ENCODE measurements around the gene CARD9. TPM values are rescaled to one million over a fixed set of nuclear protein-coding genes. Genes with fewer than 3 reads are reported as not detected.

CARD9 gene
- total RNA-seq, 2 experiments from 2014 or later = 0.92 to 1.7 TPM

GRCh38 chr9:136326761-136327303 is 46.6 kb downstream of the CARD9 start:
- Histone ChIP-seq H3K4me3 (ENCODE audit: low read depth, low read length, poor library complexity, severe bottlenecking) (no peak overlapping the region), H3K4me1 (ENCODE audit: insufficient read depth, low read length, poor library complexity, severe bottlenecking) (no peaks in the 10 kb centered on the region), H3K9me3 (ENCODE audit: low read length) (no peaks in the 10 kb centered on the region), H4K20me1 (ENCODE audit: insufficient read depth, low read length) (no peaks in the 10 kb centered on the region), H3K4me2 (ENCODE audit: low read length) (no peak overlapping the region), H2AFZ (ENCODE audit: low read length) (no peak overlapping the region), H3K36me3 (ENCODE audit: insufficient read depth, low read length) (no peaks in the 10 kb centered on the region), H3K9me2 (ENCODE audit: insufficient read depth, low read length) (no peaks in the 10 kb centered on the region), H3K27ac (ENCODE audit: low read depth, low read length, poor library complexity, severe bottlenecking) (no peak overlapping the region), H3K79me2 (ENCODE audit: insufficient read depth, low read depth, low read length) (no peaks in the 10 kb centered on the region)
- ChIA-PET CTCF (ENCODE audit: unreplicated experiment) (no interaction called here), POLR2A (no interaction called here)
- DNase-seq (ENCODE audit: low spot score) = no peak
- TF ChIP-seq CTCF (conservative IDR thresholded peaks at IDR 0.05; ENCODE audit: low read length) = no peak
- TF ChIP-seq EZH2phosphoT487 (IDR thresholded peaks at IDR 0.05; ENCODE audit: borderline replicate concordance, low read depth, low read length) = no peak
- no TSS peak for BruUV-seq (replicated peaks)
- intact Hi-C loops (cut with micrococcal nuclease; ENCODE audit: unreplicated experiment) = no loop called here

DNA sequence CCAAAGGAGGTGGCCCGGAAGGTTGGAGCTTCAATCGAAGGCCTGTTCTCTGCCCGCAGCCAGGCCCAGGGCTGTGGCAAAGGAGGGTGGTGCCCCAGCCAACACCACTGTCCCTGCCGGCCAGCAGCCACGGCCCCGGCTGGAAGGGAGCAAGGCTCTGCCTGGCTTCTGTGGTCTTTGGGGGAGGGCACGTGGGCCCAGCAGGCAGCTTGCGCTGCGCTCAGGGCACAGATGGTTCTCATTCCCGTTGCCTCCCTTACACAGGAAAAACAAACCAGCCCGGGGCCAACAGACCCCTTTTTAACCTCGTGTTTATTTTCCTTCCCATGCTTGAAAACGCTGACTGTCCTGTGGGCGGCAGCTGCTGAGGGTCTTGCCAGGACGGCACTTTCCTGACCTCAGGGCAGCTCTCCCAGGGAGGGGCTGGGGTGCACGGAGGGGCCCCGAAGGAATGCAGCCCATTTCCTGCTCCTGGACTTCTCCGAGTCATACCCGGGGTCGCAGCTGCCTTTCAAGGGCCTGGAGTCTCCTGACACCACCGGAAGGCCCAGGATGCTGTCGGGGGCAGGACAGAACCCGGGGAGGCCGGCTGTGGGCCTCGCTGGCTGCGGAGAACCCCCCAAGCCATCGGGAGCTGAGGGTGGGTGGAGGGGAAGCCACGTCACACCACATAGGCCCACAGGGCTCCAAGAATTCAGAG is 47.3 kb downstream of the CARD9 start:
- no peak for TF ChIP-seq EZH2phosphoT487 (IDR thresholded peaks at IDR 0.05; ENCODE audit: borderline replicate concordance, low read depth, low read length)
- TF ChIP-seq CTCF (conservative IDR thresholded peaks at IDR 0.05; ENCODE audit: low read length) = no peak
- CTCF ChIA-PET (ENCODE audit: unreplicated experiment) = no interaction called here
- Histone ChIP-seq H3K27ac (ENCODE audit: low read depth, low read length, poor library complexity, severe bottlenecking) (no peak overlapping the region), H2AFZ (ENCODE audit: low read length) (no peak overlapping the region), H3K4me1 (ENCODE audit: insufficient read depth, low read length, poor library complexity, severe bottlenecking) (no peaks in the 10 kb centered on the region), H3K9me2 (ENCODE audit: insufficient read depth, low read length) (no peaks in the 10 kb centered on the region), H3K4me2 (ENCODE audit: low read length) (no peak overlapping the region), H4K20me1 (ENCODE audit: insufficient read depth, low read length) (no peaks in the 10 kb centered on the region), H3K36me3 (ENCODE audit: insufficient read depth, low read length) (no peaks in the 10 kb centered on the region), H3K4me3 (ENCODE audit: low read depth, low read length, poor library complexity, severe bottlenecking) (no peak overlapping the region), H3K9me3 (ENCODE audit: low read length) (no peaks in the 10 kb centered on the region), H3K79me2 (ENCODE audit: insufficient read depth, low read depth, low read length) (no peaks in the 10 kb centered on the region)
- POLR2A ChIA-PET = no interaction called here
- BruUV-seq (replicated peaks) = no TSS peak
- DNase-seq (ENCODE audit: low spot score) = no peak
- intact Hi-C loops (cut with micrococcal nuclease; ENCODE audit: unreplicated experiment) = no loop called here

DNA sequence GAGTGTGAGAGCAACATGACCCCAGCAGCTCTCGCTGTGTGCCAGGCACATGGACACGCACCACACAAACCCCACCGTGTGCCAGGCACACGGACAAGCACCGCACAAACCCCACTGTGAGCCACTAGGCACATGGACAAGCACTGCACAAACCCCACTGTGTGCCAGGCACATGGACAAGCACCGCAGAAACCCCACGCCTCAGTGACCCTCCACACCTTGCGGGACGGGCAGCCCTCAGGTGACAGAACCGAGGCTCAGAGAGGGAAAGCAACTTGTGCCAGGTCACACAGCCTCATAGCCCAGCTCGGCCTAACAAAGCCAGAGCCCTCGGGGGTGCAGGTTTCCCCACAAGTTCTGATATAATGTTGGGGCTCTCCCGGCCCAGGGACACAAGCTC is 48.1 kb downstream of the CARD9 start:
- POLR2A ChIA-PET = no interaction called here

More for the DNA sequence above, 48.1 kb downstream of the CARD9 start:
- TF ChIP-seq CTCF (conservative IDR thresholded peaks at IDR 0.05; ENCODE audit: low read length) (no peak), EZH2phosphoT487 (IDR thresholded peaks at IDR 0.05; ENCODE audit: borderline replicate concordance, low read depth, low read length) (no peak)
- no peak overlapping the region for H2AFZ ChIP-seq (ENCODE audit: low read length)
- no peak for DNase-seq (ENCODE audit: low spot score)
- no peak overlapping the region for H3K4me2 ChIP-seq (ENCODE audit: low read length)
- H3K4me3 ChIP-seq (ENCODE audit: low read depth, low read length, poor library complexity, severe bottlenecking) = no peak overlapping the region
- BruUV-seq (replicated peaks) = no TSS peak
- H3K9me3 ChIP-seq (ENCODE audit: low read length) = no peaks in the 10 kb centered on the region
- H3K4me1 ChIP-seq (ENCODE audit: insufficient read depth, low read length, poor library complexity, severe bottlenecking) = no peaks in the 10 kb centered on the region
- no peaks in the 10 kb centered on the region for H3K9me2 ChIP-seq (ENCODE audit: insufficient read depth, low read length)
- no peak overlapping the region for H3K27ac ChIP-seq (ENCODE audit: low read depth, low read length, poor library complexity, severe bottlenecking)
- no peaks in the 10 kb centered on the region for H3K79me2 ChIP-seq (ENCODE audit: insufficient read depth, low read depth, low read length)
- CTCF ChIA-PET (ENCODE audit: unreplicated experiment) = no interaction called here
- no peaks in the 10 kb centered on the region for H3K36me3 ChIP-seq (ENCODE audit: insufficient read depth, low read length)
- intact Hi-C loops (cut with micrococcal nuclease; ENCODE audit: unreplicated experiment) = no loop called here
- H4K20me1 ChIP-seq (ENCODE audit: insufficient read depth, low read length) = no peaks in the 10 kb centered on the region

Measured in OCI-LY7 (cell line).